Panc1 (cell line): ENCODE results near the gene ZNF35. TPM values are rescaled to one million over a fixed set of nuclear protein-coding genes. Genes with fewer than 3 reads are reported as not detected.

Experiments used
- ATAC-seq: fragments of 200-7000 bp; cut with Tn5 transposase; 2 replicates; pipeline ENCODE4 v1.9.1; 2020; ENCODE audit warnings: mild to moderate bottlenecking, moderate library complexity
- Bru-seq: library from RNA; stranded (reverse); fragments of 400-500 nt; gene quantifications from one replicate; lab custom pipeline; 2021; lab: Mats Ljungman, UMichigan
- BruChase-seq, 2 experiments: library from RNA; stranded (reverse); fragments of 400-500 nt; gene quantifications; one replicate each; lab custom pipeline; 2021; lab: Mats Ljungman, UMichigan
- BruUV-seq: library from RNA; stranded (reverse); fragments of 400-500 nt; replicated peaks from 2 replicates; lab custom pipeline; 2021; lab: Mats Ljungman, UMichigan
- CTCF ChIA-PET: fragments of 300-600 bp; sonication (Branson Sonifier 250); formaldehyde crosslinking; loops from one replicate; lab custom pipeline; 2022; ENCODE audit warnings: antibody characterized with exemption; lab: Charles Lee
- POLR2A ChIA-PET: fragments of 300-600 bp; sonication (Branson Sonifier 250); formaldehyde crosslinking; loops from one replicate; lab custom pipeline; 2022; ENCODE audit warnings: antibody characterized with exemption; lab: Charles Lee
- DNase-seq: peaks from one replicate; pipeline ENCODE4 v3.0.0-alpha.2; 2010; ENCODE audit warnings: low read depth, low spot score
- H3K27ac ChIP-seq: 2 replicates; pipeline ENCODE4 v1.5.1; 2011; ENCODE audit warnings: mild to moderate bottlenecking, low read length, inconsistent platforms
- H3K27me3 ChIP-seq: fragments of 200-500 bp; sonication (Bioruptor generic); 2 replicates; pipeline ENCODE4 v1.6.0; 2014; ENCODE audit warnings: low read length, inconsistent platforms; ENCODE audit not compliant: control insufficient read depth, insufficient read depth
- H3K36me3 ChIP-seq: fragments of 200-500 bp; sonication (Bioruptor generic); 2 replicates; pipeline ENCODE4 v1.5.1; 2014; ENCODE audit warnings: inconsistent platforms, mild to moderate bottlenecking, low read length, moderate library complexity; ENCODE audit not compliant: control insufficient read depth, insufficient read depth
- H3K4me1 ChIP-seq: 2 replicates; pipeline ENCODE4 v1.5.1; 2011; ENCODE audit warnings: inconsistent platforms, mild to moderate bottlenecking, low read length, moderate library complexity; ENCODE audit not compliant: control insufficient read depth, insufficient read depth
- H3K4me3 ChIP-seq, 2 experiments: 2 replicates each; pipeline ENCODE4 v1.5.1; 2011 to 2012; ENCODE audit warnings: low read depth in 2 of 2, low read length in 2 of 2, mild to moderate bottlenecking in 2 of 2, inconsistent platforms in 1 of 2, moderate library complexity in 1 of 2
- H3K9me3 ChIP-seq: fragments of 200-500 bp; sonication (Bioruptor generic); 2 replicates; pipeline ENCODE4 v1.5.1; 2014; ENCODE audit warnings: low read depth, mild to moderate bottlenecking, inconsistent platforms, low read length, moderate library complexity; ENCODE audit not compliant: control insufficient read depth, insufficient read depth
- POLR2AphosphoS5 ChIP-seq: IDR thresholded peaks from 2 replicates; pipeline ENCODE4 v1.6.1; 2012; ENCODE audit warnings: mild to moderate bottlenecking, low read depth, low read length, moderate library complexity
- SIN3A ChIP-seq: IDR thresholded peaks from 2 replicates; pipeline ENCODE4 v1.6.1; 2012; ENCODE audit warnings: low read depth, mild to moderate bottlenecking, low read length, moderate library complexity, borderline replicate concordance; ENCODE audit not compliant: insufficient read depth
- TCF7L2 ChIP-seq: IDR thresholded peaks from 2 replicates; pipeline ENCODE4 v1.6.1; 2011; ENCODE audit warnings: mild to moderate bottlenecking, low read depth, low read length, inconsistent platforms
- in situ Hi-C: cut with HindIII; loops from 2 replicates; pipeline ENCODE4 v1.10.0; 2016; ENCODE audit warnings: low sequenced_read_pairs, low pct_unique_long_range_greater_than_20kb
- intact Hi-C: fragments of 100-400 bp; cut with micrococcal nuclease; formaldehyde crosslinking; loops from one replicate; pipeline ENCODE4 v1.10.0; 2022; ENCODE audit not compliant: unreplicated experiment
- long read RNA-seq: library from polyadenylated mRNA; unstranded; transcript quantifications from one replicate; pipeline ENCODE4 v2.0.0, GENCODE V29; 2021; ENCODE audit not compliant: unreplicated experiment
- polyA plus RNA-seq: library from polyadenylated mRNA; unstranded; fragments of >200 nt; gene quantifications from one replicate; pipeline ENCODE4 v1.2.1, GENCODE V29; 2012; ENCODE audit warnings: missing spikeins; ENCODE audit not compliant: insufficient read length
- total RNA-seq: library from RNA; stranded (reverse); gene quantifications from one replicate; pipeline ENCODE4 v1.2.1, GENCODE V29; 2021; ENCODE audit not compliant: unreplicated experiment
- TF ChIP-seq, protein P1 (sequence below): fragments of 450-650 bp; IDR thresholded peaks from 2 replicates; pipeline ENCODE4 v1.5.1; 2017; ENCODE audit warnings: mild to moderate bottlenecking
- TF ChIP-seq, protein P2 (sequence below), 2 experiments: IDR thresholded peaks; 2 replicates each; pipeline ENCODE4 v1.6.1; 2011 to 2012; ENCODE audit warnings: low read depth in 2 of 2, control low read depth in 1 of 2, low read length in 1 of 2, mild to moderate bottlenecking in 1 of 2, moderate library complexity in 1 of 2; ENCODE audit not compliant: insufficient read depth in 1 of 2

Gene ZNF35
- total RNA-seq (9.3 TPM), Bru-seq, nascent RNA (percentile 77 among the genes with signal in this experiment), BruChase-seq, experiment 1, labeled RNA remaining after a 2-hour chase (percentile 83 among the genes with signal in this experiment), BruChase-seq, experiment 2, labeled RNA remaining after a 6-hour chase (percentile 65 among the genes with signal in this experiment)
- 5.5 TPM for polyA plus RNA-seq
- long read RNA-seq, partial matches to known transcripts, result 1 of 9 reads
- long read RNA-seq, other reads (novel, unspliced or antisense), result 2 of 9 reads

DNA sequence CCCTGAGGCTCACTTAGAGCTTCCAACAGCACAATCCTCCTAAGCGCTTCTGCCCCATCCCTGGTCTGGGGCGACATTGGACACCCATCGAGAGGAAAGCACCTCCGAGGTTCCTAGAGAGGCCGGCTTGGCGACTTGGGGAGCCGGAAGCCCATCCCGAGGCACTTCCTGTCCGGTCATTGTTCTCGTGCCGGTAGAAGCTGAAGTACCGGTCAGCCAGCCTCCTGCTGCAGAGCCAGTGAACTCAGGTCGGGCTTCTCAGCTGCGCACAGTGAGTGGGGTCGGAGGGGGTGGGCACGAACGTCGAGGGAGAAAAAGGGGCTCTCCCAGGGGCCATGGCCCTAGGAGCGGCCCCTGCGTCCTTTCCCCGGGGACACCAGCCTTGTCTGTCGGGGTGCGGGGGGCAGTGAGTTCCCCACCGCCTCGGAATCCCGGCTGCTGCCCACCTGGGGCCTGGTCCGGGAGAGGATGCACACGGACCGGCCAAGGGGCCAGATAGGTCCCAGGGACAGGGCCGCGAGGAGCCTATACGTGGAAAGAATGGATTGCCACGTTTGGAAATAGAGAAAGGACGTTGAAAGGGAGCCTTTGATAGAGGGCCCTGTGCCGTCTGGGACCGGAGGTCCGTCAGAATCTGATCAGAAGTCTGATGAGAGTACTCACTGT is at the start of gene ZNF35:
ZNF35 (plus strand) TSS at position 169 of the 666 bp plus-strand sequence. CDS start 2,336 bp downstream, outside the sequence.
- Histone ChIP-seq H3K27ac (peak within 1 kb of the TSS; percentile 88), H3K9me3 (peaks cover 37% of the 10 kb centered on the region), H3K27me3 (no peaks in the 10 kb centered on the region), H3K36me3 (peaks cover 9% of the 10 kb centered on the region), H3K4me1 (no peaks in the 10 kb centered on the region), H3K4me3 (peak within 1 kb of the TSS; percentile 59 to 89)
- in situ Hi-C loops, result no loop called here
- BruUV-seq, result TSS peak; percentile 51
- TF ChIP-seq TCF7L2, result no peak
- TF ChIP-seq, protein P1, sequence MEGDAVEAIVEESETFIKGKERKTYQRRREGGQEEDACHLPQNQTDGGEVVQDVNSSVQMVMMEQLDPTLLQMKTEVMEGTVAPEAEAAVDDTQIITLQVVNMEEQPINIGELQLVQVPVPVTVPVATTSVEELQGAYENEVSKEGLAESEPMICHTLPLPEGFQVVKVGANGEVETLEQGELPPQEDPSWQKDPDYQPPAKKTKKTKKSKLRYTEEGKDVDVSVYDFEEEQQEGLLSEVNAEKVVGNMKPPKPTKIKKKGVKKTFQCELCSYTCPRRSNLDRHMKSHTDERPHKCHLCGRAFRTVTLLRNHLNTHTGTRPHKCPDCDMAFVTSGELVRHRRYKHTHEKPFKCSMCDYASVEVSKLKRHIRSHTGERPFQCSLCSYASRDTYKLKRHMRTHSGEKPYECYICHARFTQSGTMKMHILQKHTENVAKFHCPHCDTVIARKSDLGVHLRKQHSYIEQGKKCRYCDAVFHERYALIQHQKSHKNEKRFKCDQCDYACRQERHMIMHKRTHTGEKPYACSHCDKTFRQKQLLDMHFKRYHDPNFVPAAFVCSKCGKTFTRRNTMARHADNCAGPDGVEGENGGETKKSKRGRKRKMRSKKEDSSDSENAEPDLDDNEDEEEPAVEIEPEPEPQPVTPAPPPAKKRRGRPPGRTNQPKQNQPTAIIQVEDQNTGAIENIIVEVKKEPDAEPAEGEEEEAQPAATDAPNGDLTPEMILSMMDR, result no peak
- TF ChIP-seq SIN3A, result 0 out of 2 replicates have a peak, but pooled peaks have one; percentile 35
- TF ChIP-seq, protein P2, sequence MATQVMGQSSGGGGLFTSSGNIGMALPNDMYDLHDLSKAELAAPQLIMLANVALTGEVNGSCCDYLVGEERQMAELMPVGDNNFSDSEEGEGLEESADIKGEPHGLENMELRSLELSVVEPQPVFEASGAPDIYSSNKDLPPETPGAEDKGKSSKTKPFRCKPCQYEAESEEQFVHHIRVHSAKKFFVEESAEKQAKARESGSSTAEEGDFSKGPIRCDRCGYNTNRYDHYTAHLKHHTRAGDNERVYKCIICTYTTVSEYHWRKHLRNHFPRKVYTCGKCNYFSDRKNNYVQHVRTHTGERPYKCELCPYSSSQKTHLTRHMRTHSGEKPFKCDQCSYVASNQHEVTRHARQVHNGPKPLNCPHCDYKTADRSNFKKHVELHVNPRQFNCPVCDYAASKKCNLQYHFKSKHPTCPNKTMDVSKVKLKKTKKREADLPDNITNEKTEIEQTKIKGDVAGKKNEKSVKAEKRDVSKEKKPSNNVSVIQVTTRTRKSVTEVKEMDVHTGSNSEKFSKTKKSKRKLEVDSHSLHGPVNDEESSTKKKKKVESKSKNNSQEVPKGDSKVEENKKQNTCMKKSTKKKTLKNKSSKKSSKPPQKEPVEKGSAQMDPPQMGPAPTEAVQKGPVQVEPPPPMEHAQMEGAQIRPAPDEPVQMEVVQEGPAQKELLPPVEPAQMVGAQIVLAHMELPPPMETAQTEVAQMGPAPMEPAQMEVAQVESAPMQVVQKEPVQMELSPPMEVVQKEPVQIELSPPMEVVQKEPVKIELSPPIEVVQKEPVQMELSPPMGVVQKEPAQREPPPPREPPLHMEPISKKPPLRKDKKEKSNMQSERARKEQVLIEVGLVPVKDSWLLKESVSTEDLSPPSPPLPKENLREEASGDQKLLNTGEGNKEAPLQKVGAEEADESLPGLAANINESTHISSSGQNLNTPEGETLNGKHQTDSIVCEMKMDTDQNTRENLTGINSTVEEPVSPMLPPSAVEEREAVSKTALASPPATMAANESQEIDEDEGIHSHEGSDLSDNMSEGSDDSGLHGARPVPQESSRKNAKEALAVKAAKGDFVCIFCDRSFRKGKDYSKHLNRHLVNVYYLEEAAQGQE (IDR thresholded peaks at IDR 0.05; ENCODE audit: insufficient read depth in 1 of 2, low read depth in 2 of 2, low read length in 1 of 2), result no peak
- TF ChIP-seq POLR2AphosphoS5, result peak; percentile 63
- ATAC-seq, result peak; percentile 99
- intact Hi-C loops, result no loop called here
- ChIA-PET POLR2A (interaction anchor here (0.6 kb wide), 1 partner anchor 114 kb away, joined by 20 read pairs; no protein-coding TSS in a partner anchor), CTCF (no interaction called here)
- peak; percentile 46 for DNase-seq

DNA sequence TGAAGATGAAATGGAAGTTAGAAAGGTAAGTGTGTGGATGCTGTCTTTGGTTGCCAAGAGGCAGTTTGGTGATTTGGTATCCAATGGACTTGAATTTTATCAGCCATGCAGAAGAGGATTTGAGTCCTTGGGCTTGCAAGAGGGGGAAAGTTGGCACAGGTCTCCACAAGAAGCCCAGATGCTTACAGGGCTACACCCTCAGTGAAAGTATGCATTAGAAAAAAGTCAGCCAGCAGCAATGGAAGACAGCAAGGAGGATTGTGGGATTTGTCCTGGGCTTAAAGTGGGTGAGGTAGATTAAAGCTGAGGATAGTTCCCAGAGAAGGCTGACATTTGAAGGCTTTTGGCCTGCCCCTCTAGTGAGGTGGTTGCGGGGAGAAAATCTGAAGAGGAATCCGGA is 46.8 kb upstream of the ZNF35 start:
- Histone ChIP-seq H3K27ac (no peak overlapping the region), H3K36me3 (no peaks in the 10 kb centered on the region), H3K27me3 (no peaks in the 10 kb centered on the region), H3K9me3 (no peaks in the 10 kb centered on the region), H3K4me1 (no peaks in the 10 kb centered on the region), H3K4me3 (no peak overlapping the region)
- ATAC-seq (no peak), DNase-seq (no peak)
- in situ Hi-C loops, result no loop called here
- ChIA-PET CTCF (no interaction called here), POLR2A (no interaction called here)
- intact Hi-C loops, result no loop called here
- TF ChIP-seq, protein P2 (IDR thresholded peaks at IDR 0.05; ENCODE audit: insufficient read depth in 1 of 2, low read depth in 2 of 2, low read length in 1 of 2), result no peak
- TF ChIP-seq, protein P1, result no peak
- TF ChIP-seq POLR2AphosphoS5, result no peak
- TF ChIP-seq TCF7L2, result no peak
- no peak for TF ChIP-seq SIN3A
- no TSS peak for BruUV-seq
